Neural cell (in vitro differentiated cells): Measurements from ENCODE around the gene SF3B6. TPM values are rescaled to one million over a fixed set of nuclear protein-coding genes. Genes with fewer than 3 reads are reported as not detected.

Source experiments
- H2AFZ ChIP-seq: fragments of 200-600, 300-800 bp; sonication (generic), shearing (Covaris generic); 2 replicates; pipeline ENCODE4 v1.6.0; 2014; ENCODE audit warnings: low read depth, mild to moderate bottlenecking, antibody characterized with exemption, low read length, moderate library complexity
- H3F3A ChIP-seq: fragments of 200-600 bp; shearing (Covaris generic); 2 replicates; pipeline ENCODE4 v1.6.1; 2016; ENCODE audit warnings: mild to moderate bottlenecking, moderate library complexity, mixed read lengths, antibody characterized with exemption, low read length; ENCODE audit not compliant: insufficient read depth, poor library complexity, severe bottlenecking
- H3K27ac ChIP-seq: fragments of 200-600, 300-800 bp; sonication (generic), shearing (Covaris generic); 2 replicates; pipeline ENCODE4 v1.5.1; 2014; ENCODE audit warnings: mild to moderate bottlenecking, low read length, moderate library complexity
- H3K27me3 ChIP-seq: fragments of 300-800, 200-600 bp; sonication (generic), shearing (Covaris generic); 2 replicates; pipeline ENCODE4 v1.6.0; 2014; ENCODE audit warnings: mild to moderate bottlenecking, low read depth, low read length, moderate library complexity; ENCODE audit not compliant: insufficient read depth
- H3K36me3 ChIP-seq: fragments of 300-800, 200-600 bp; sonication (generic), shearing (Covaris generic); 2 replicates; pipeline ENCODE4 v1.5.1; 2014; ENCODE audit warnings: mild to moderate bottlenecking, antibody characterized with exemption, low read length, moderate library complexity; ENCODE audit not compliant: insufficient read depth
- H3K4me2 ChIP-seq: fragments of 300-800, 200-600 bp; sonication (generic), shearing (Covaris generic); 2 replicates; pipeline ENCODE4 v1.6.0; 2014; ENCODE audit warnings: mild to moderate bottlenecking, low read length
- H3K4me3 ChIP-seq: fragments of 300-800, 200-600 bp; sonication (generic), shearing (Covaris generic); 2 replicates; pipeline ENCODE4 v1.5.1; 2014; ENCODE audit warnings: mild to moderate bottlenecking, low read length, moderate library complexity
- H3K79me2 ChIP-seq: fragments of 200-600 bp; shearing (Covaris generic); replicated peaks from 2 replicates; pipeline ENCODE4 v1.6.0; 2014; ENCODE audit warnings: mild to moderate bottlenecking, low read length, moderate library complexity; ENCODE audit not compliant: insufficient read depth
- H3K9ac ChIP-seq: fragments of 300-800, 200-600 bp; sonication (generic), shearing (Covaris generic); 2 replicates; pipeline ENCODE4 v1.6.1; 2016; ENCODE audit warnings: mild to moderate bottlenecking, low read length, mixed read lengths
- H3K9me2 ChIP-seq: fragments of 200-600 bp; shearing (Covaris generic); 2 replicates; pipeline ENCODE4 v1.6.1; 2016; ENCODE audit warnings: mild to moderate bottlenecking, low read length, mixed read lengths; ENCODE audit not compliant: insufficient read depth
- H3K9me3 ChIP-seq: fragments of 200-600, 300-800 bp; sonication (generic), shearing (Covaris generic); 2 replicates; pipeline ENCODE4 v1.6.1; 2016; ENCODE audit warnings: mild to moderate bottlenecking, mixed run types, low read length, moderate library complexity, mixed read lengths
- H4K20me1 ChIP-seq: fragments of 200-600 bp; shearing (Covaris generic); 2 replicates; pipeline ENCODE4 v1.6.1; 2016; ENCODE audit warnings: mild to moderate bottlenecking, mixed run types; ENCODE audit not compliant: insufficient read depth
- EP300 ChIP-seq: fragments of 450-650 bp; conservative IDR thresholded peaks from 2 replicates; pipeline ENCODE4 v1.6.1; 2014; ENCODE audit warnings: antibody characterized with exemption, mild to moderate bottlenecking, moderate library complexity; ENCODE audit not compliant: poor library complexity, severe bottlenecking
- EZH2 ChIP-seq: fragments of 200-600, 300-800 bp; shearing (Covaris generic), sonication (generic); IDR thresholded peaks from 2 replicates; pipeline ENCODE4 v1.6.1; 2014; ENCODE audit warnings: antibody characterized with exemption, low read length, borderline replicate concordance, mild to moderate bottlenecking; ENCODE audit not compliant: insufficient read depth, poor library complexity, severe bottlenecking
- MXI1 ChIP-seq: fragments of 450-650 bp; conservative IDR thresholded peaks from 2 replicates; pipeline ENCODE4 v1.6.1; 2014; ENCODE audit warnings: antibody characterized with exemption, mild to moderate bottlenecking; ENCODE audit not compliant: poor library complexity, severe bottlenecking
- POLR2AphosphoS5 ChIP-seq: IDR thresholded peaks from 2 replicates; pipeline ENCODE4 v1.6.1; 2012
- RAD21 ChIP-seq: fragments of 450-650 bp; conservative IDR thresholded peaks from 2 replicates; pipeline ENCODE4 v1.6.1; 2014; ENCODE audit warnings: antibody characterized with exemption, mild to moderate bottlenecking, moderate library complexity
- SMC3 ChIP-seq: fragments of 450-650 bp; conservative IDR thresholded peaks from 2 replicates; pipeline ENCODE4 v1.6.1; 2014; ENCODE audit warnings: antibody characterized with exemption, mild to moderate bottlenecking, moderate library complexity; ENCODE audit not compliant: poor library complexity
- TAF1 ChIP-seq: IDR thresholded peaks from 2 replicates; pipeline ENCODE4 v1.6.1; 2012; ENCODE audit warnings: low read depth
- polyA plus RNA-seq: library from polyadenylated mRNA; depleted of rRNA; stranded (reverse); fragments of >200 nt; gene quantifications from 2 replicates; pipeline ENCODE4 v1.2.3, GENCODE V29; 2014
- TF ChIP-seq, protein P1 (sequence below): IDR thresholded peaks from 2 replicates; pipeline ENCODE4 v1.6.1; 2012; ENCODE audit warnings: borderline replicate concordance
- TF ChIP-seq, protein P2 (sequence below): fragments of 450-650 bp; IDR thresholded peaks from 2 replicates; pipeline ENCODE4 v1.5.1; 2014; ENCODE audit warnings: antibody characterized with exemption, mild to moderate bottlenecking, moderate library complexity; ENCODE audit not compliant: poor library complexity, severe bottlenecking

The SF3B6 gene
- polyA plus RNA-seq, 1 donor from 2014 or later: 442 TPM

- Histone ChIP-seq H2AFZ (no peak overlapping the region), H3K4me3 (no peak overlapping the region), H3K27me3 (no peaks in the 10 kb centered on the region), H3K9ac (no peak overlapping the region), H3K4me2 (no peak overlapping the region), H3K9me2 (no peaks in the 10 kb centered on the region), H4K20me1 (no peaks in the 10 kb centered on the region), H3K79me2 (no peaks in the 10 kb centered on the region), H3K9me3 (no peaks in the 10 kb centered on the region), H3K27ac (no peak overlapping the region), H3F3A (no peaks in the 10 kb centered on the region), H3K36me3 (no peaks in the 10 kb centered on the region)
- TF ChIP-seq RAD21 (no peak), MXI1 (no peak), POLR2AphosphoS5 (no peak), EP300 (no peak), TAF1 (no peak), EZH2 (no peak), SMC3 (no peak)
- TF ChIP-seq, protein P1, sequence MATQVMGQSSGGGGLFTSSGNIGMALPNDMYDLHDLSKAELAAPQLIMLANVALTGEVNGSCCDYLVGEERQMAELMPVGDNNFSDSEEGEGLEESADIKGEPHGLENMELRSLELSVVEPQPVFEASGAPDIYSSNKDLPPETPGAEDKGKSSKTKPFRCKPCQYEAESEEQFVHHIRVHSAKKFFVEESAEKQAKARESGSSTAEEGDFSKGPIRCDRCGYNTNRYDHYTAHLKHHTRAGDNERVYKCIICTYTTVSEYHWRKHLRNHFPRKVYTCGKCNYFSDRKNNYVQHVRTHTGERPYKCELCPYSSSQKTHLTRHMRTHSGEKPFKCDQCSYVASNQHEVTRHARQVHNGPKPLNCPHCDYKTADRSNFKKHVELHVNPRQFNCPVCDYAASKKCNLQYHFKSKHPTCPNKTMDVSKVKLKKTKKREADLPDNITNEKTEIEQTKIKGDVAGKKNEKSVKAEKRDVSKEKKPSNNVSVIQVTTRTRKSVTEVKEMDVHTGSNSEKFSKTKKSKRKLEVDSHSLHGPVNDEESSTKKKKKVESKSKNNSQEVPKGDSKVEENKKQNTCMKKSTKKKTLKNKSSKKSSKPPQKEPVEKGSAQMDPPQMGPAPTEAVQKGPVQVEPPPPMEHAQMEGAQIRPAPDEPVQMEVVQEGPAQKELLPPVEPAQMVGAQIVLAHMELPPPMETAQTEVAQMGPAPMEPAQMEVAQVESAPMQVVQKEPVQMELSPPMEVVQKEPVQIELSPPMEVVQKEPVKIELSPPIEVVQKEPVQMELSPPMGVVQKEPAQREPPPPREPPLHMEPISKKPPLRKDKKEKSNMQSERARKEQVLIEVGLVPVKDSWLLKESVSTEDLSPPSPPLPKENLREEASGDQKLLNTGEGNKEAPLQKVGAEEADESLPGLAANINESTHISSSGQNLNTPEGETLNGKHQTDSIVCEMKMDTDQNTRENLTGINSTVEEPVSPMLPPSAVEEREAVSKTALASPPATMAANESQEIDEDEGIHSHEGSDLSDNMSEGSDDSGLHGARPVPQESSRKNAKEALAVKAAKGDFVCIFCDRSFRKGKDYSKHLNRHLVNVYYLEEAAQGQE: no peak
- TF ChIP-seq, protein P2, sequence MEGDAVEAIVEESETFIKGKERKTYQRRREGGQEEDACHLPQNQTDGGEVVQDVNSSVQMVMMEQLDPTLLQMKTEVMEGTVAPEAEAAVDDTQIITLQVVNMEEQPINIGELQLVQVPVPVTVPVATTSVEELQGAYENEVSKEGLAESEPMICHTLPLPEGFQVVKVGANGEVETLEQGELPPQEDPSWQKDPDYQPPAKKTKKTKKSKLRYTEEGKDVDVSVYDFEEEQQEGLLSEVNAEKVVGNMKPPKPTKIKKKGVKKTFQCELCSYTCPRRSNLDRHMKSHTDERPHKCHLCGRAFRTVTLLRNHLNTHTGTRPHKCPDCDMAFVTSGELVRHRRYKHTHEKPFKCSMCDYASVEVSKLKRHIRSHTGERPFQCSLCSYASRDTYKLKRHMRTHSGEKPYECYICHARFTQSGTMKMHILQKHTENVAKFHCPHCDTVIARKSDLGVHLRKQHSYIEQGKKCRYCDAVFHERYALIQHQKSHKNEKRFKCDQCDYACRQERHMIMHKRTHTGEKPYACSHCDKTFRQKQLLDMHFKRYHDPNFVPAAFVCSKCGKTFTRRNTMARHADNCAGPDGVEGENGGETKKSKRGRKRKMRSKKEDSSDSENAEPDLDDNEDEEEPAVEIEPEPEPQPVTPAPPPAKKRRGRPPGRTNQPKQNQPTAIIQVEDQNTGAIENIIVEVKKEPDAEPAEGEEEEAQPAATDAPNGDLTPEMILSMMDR: no peak
Observed at GRCh38 chr2:24022324-24022974, 53.7 kb downstream of the SF3B6 start.

DNA sequence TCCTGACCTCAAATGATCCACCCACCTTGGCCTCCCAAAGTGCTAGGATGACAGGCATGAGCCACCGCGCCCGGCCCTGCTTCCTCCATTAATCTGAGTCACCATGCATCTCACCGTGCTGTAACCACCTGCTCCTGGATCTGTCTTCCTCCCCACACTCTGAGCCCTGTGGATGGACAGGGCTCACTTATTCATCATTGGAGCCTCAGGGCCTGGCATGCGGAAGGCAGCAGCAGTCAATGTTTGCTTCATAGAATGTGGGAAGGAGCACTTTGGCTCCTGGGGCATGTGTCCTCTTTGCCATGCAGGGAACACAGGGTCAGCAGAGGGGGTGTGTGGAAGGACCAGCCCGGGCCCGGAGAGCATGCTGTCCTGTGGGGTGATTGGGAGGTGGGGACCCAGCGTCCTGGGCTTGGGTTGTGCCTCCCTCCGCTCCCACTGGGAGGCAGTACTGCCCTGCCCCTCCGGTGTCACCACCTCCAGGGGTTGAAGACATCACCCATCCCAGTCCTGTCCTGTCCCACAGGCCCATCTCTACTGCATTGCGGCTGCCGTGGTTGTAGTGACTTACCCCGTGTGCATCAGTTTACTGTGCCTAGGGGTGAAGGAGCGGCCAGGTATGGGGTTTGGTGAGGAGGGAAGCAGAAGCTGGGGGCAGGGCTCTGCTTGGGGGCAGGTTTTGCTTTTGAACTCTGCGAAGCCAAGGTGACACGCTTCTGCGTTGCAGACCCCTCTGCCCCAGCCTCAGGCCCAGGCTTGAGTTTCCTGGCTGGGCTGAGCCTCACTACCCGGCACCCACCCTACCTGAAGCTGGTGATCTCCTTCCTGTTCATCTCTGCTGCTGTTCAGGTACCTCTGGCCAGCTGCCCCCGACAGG is 54.8 kb downstream of the SF3B6 start:
- no peaks in the 10 kb centered on the region for H4K20me1 ChIP-seq
- no peak overlapping the region for H2AFZ ChIP-seq
- H3F3A ChIP-seq: no peaks in the 10 kb centered on the region
- no peak overlapping the region for H3K4me3 ChIP-seq
- H3K27ac ChIP-seq: no peak overlapping the region
- H3K4me2 ChIP-seq: no peak overlapping the region
- no peaks in the 10 kb centered on the region for H3K9me2 ChIP-seq
- TF ChIP-seq, protein P1: no peak
- TF ChIP-seq MXI1 (no peak), EP300 (no peak), TAF1 (no peak), RAD21 (no peak), POLR2AphosphoS5 (no peak), EZH2 (no peak), SMC3 (no peak)
- TF ChIP-seq, protein P2: no peak
- H3K9ac ChIP-seq: no peak overlapping the region
- H3K36me3 ChIP-seq: no peaks in the 10 kb centered on the region
- no peaks in the 10 kb centered on the region for H3K9me3 ChIP-seq
- no peaks in the 10 kb centered on the region for H3K27me3 ChIP-seq
- no peaks in the 10 kb centered on the region for H3K79me2 ChIP-seq
